Measurements from ENCODE around the gene TRIO. TPM values are rescaled to one million over a fixed set of nuclear protein-coding genes. Genes with fewer than 3 reads are reported as not detected.

The TRIO gene
- total RNA-seq, 2 experiments from 2014 or later, result 6.0 to 6.6 TPM

GRCh38 chr5:14487897-14488570, 344.9 kb downstream of the TRIO start:
- no peak overlapping the region for H3K4me3 Mint-ChIP-seq
- intact Hi-C loops (cut with micrococcal nuclease), result no loop called here
- no peaks in the 10 kb centered on the region for H3K36me3 Mint-ChIP-seq
- no peak for DNase-seq
- no peaks in the 10 kb centered on the region for H3K27me3 Mint-ChIP-seq
- POLR2A ChIA-PET, result no interaction called here
- H3K9me3 Mint-ChIP-seq, result no peaks in the 10 kb centered on the region
- CTCF ChIA-PET, result no interaction called here
- no peak overlapping the region for H3K27ac Mint-ChIP-seq
- peaks cover 4% of the 10 kb centered on the region for H3K4me1 Mint-ChIP-seq (ENCODE audit: low read depth)

GRCh38 chr5:14488709-14489108, 345.6 kb downstream of the TRIO start:
- no peaks in the 10 kb centered on the region for H3K27me3 Mint-ChIP-seq
- CTCF ChIA-PET, result no interaction called here
- no peak for DNase-seq
- H3K4me1 Mint-ChIP-seq (ENCODE audit: low read depth), result peaks cover 4% of the 10 kb centered on the region
- intact Hi-C loops (cut with micrococcal nuclease), result no loop called here
- H3K36me3 Mint-ChIP-seq, result no peaks in the 10 kb centered on the region
- H3K9me3 Mint-ChIP-seq, result no peaks in the 10 kb centered on the region
- no peak overlapping the region for H3K4me3 Mint-ChIP-seq
- POLR2A ChIA-PET, result no interaction called here
- H3K27ac Mint-ChIP-seq, result no peak overlapping the region

DNA sequence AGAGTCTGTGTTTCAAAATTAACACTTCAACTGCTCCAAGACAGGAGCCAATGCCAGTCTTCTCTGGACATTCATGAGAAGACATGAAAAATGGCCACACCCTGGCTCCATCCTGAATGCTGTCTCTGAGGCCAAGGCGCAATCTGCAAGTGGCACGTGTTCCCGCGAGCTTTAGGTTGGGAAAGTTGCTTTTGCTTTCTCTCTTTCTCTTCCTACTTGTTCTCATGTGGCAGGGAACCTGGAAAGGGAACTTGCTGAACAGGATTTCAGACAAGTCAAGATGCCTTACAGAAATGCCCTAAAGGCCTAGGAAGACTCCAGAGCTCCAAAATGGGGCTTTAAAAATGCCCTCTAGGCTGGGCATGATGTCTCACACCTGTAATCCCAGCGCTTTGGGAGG, 346.5 kb downstream of the TRIO start:
- POLR2A ChIA-PET, result no interaction called here
- H3K27ac Mint-ChIP-seq, result no peak overlapping the region

DNA sequence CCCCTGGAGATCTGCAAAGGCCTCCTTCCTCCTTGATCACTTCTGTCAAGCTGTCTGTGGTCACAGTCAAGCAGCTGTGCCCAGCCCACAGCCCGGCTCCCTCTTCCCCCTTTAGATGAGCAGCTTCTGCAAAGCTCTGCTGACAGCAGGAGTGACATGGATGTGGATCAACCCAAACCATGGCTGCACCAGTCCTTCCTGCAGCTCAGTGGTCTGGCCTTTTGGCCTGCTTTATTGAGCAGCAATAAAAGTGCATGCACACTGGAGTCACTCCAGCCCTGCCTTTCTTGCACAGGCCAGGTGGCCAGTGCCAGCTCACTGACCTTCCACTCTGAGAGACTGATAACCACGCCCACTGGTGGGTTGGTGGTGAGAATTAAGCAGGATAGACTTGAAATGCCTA, 347.2 kb downstream of the TRIO start:
- no peak overlapping the region for H3K27ac Mint-ChIP-seq
- H3K4me3 Mint-ChIP-seq, result no peak overlapping the region
- CTCF ChIA-PET, result no interaction called here

More for the DNA sequence above, 346.5 kb downstream of the TRIO start:
- Mint-ChIP-seq H3K4me1 (ENCODE audit: low read depth) (peaks cover 2% of the 10 kb centered on the region), H3K27me3 (no peaks in the 10 kb centered on the region), H3K4me3 (no peak overlapping the region), H3K9me3 (no peaks in the 10 kb centered on the region), H3K36me3 (no peaks in the 10 kb centered on the region)
- intact Hi-C loops (cut with micrococcal nuclease), result no loop called here
- no peak for DNase-seq
- CTCF ChIA-PET, result no interaction called here

DNA sequence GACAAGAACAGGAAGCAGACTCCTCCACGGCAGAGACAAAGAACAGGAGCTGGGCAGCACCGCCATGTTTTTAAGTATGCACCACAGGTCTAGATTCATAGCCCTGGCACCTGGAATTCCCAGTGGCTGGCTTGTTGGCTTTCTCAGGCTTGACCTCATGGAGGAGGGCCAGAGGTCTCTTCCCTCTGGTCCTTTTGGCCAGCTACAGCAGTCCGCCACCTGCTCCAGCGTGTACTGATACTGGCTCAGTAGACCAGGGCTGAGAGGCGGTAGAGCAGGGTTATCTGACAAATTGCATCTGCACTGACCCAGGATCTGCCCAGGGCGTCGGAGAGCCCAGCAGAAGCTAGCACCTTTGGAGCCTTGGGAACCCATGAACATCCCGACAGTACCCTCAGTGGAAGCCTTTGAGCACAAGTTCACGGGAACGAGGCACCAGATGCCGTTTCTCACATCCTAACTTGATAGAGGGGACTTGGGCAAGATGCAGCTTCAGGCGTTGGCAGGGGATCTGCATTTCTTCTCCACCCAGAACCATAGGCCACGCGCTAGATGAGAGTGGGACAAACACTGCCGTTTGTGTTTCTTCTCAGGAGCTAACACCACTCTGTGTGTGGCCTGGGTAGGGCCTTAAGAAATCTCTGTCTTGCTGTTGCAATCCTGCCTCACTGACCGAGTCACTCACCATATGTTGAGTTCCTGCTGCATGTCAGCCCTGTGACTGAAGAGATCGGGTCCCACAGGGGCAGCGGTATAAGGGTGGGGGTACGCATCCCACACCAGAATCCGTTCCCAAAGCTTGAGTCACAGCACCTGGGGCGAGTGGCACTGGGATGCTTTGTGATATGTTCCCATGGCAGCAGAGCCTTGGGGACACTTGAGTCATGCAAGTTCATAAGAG, 348.1 kb downstream of the TRIO start:
- ChIA-PET POLR2A (no interaction called here), CTCF (no interaction called here)
- intact Hi-C loops (cut with micrococcal nuclease), result no loop called here
- Mint-ChIP-seq H3K4me1 (ENCODE audit: low read depth) (no peaks in the 10 kb centered on the region), H3K4me3 (no peak overlapping the region), H3K36me3 (no peaks in the 10 kb centered on the region), H3K9me3 (no peaks in the 10 kb centered on the region), H3K27me3 (no peaks in the 10 kb centered on the region), H3K27ac (no peak overlapping the region)
- DNase-seq, result no peak

More for the DNA sequence above, 347.2 kb downstream of the TRIO start:
- no peaks in the 10 kb centered on the region for H3K4me1 Mint-ChIP-seq (ENCODE audit: low read depth)
- H3K27me3 Mint-ChIP-seq, result no peaks in the 10 kb centered on the region
- intact Hi-C loops (cut with micrococcal nuclease), result no loop called here
- H3K9me3 Mint-ChIP-seq, result no peaks in the 10 kb centered on the region
- DNase-seq, result no peak
- no peaks in the 10 kb centered on the region for H3K36me3 Mint-ChIP-seq
- POLR2A ChIA-PET, result no interaction called here

DNA sequence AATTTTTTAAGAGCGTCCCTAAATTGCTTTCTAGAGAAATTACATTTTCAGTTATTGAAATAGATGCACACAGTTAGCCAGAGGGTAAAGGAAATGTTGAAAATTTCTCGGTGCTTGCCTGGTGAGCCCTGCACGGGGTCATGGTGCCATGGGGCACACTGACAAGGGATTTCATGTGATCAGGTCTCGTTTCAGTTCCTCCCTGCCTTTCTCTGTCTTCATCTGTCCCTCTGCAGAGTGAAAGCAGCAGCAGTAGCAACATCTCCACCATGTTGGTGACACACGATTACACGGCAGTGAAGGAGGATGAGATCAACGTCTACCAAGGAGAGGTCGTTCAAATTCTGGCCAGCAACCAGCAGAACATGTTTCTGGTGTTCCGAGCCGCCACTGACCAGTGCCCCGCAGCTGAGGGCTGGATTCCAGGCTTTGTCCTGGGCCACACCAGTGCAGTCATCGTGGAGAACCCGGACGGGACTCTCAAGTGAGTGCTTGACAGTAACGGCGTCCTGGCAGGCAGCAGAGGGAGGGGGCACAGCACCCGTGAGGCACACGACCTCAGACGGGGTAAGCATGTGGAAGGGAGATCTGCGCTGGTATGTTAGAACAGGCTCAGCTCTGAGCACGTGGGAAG, 349.3 kb downstream of the TRIO start:
- Mint-ChIP-seq H3K27ac (no peak overlapping the region), H3K4me1 (ENCODE audit: low read depth) (no peaks in the 10 kb centered on the region), H3K27me3 (no peaks in the 10 kb centered on the region), H3K9me3 (no peaks in the 10 kb centered on the region), H3K4me3 (no peak overlapping the region), H3K36me3 (no peaks in the 10 kb centered on the region)
- CTCF ChIA-PET, result no interaction called here
- intact Hi-C loops (cut with micrococcal nuclease), result no loop called here
- POLR2A ChIA-PET, result no interaction called here
- DNase-seq, result no peak

- ChIA-PET POLR2A (no interaction called here), CTCF (no interaction called here)
- H3K9me3 Mint-ChIP-seq, result no peaks in the 10 kb centered on the region
- no peaks in the 10 kb centered on the region for H3K27me3 Mint-ChIP-seq
- H3K4me3 Mint-ChIP-seq, result no peak overlapping the region
- DNase-seq, result no peak
- no peaks in the 10 kb centered on the region for H3K4me1 Mint-ChIP-seq (ENCODE audit: low read depth)
- no peaks in the 10 kb centered on the region for H3K36me3 Mint-ChIP-seq
- H3K27ac Mint-ChIP-seq, result no peak overlapping the region
- intact Hi-C loops (cut with micrococcal nuclease), result no loop called here
These were observed 352.2 kb downstream of the TRIO start for GRCh38 chr5:14495301-14495700.

GRCh38 chr5:14497311-14497710, 354.2 kb downstream of the TRIO start:
- no peaks in the 10 kb centered on the region for H3K4me1 Mint-ChIP-seq (ENCODE audit: low read depth)

DNA sequence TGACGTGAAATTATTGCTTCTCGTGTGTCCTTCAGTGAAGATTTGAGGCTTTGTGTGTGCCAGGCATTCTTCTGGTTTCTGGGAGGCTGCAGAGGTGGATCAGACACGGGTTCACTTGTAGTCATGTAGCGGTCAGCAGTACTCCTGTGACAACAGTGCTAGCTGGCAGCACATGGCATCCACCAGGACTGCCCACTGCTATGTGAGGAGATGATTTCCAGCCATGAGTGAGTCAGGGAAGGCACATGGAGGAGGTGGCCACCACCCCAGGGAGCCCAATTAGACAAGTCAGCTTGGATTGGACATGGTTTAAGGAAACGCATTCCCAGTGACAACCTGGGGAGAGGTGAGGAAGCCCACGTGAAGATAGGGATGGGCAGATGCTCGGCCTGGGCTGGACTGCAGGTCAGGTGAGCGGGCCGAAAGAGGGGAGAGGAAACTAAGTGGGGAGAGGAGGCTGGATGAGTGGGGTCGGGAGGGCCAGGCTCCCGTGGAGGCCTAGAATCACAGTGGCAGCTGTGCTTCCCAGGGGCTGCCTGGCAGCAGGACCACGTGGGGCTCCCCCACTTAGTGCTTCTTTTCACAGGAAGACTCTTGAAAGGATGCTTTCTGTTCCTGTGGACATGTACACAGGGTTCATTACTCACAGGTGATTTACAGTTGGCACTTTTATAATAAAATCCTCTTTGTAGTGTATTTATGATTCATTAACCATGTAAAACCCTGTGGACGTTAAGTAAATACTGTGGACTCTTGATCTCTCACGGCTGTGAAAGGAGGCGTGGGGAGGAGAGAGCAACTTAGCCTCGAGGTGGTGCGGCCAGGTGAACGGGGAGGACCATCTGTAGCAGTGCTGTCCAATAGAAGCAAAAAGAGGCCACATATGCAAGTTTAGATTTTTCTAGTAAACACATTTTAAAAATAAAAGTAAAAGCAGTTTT, 358.5 kb downstream of the TRIO start:
- POLR2A ChIA-PET, result no interaction called here
- Mint-ChIP-seq H3K4me3 (no peak overlapping the region), H3K9me3 (no peaks in the 10 kb centered on the region), H3K4me1 (ENCODE audit: low read depth) (no peaks in the 10 kb centered on the region), H3K27ac (no peak overlapping the region), H3K36me3 (no peaks in the 10 kb centered on the region), H3K27me3 (no peaks in the 10 kb centered on the region)
- no peak for DNase-seq
- CTCF ChIA-PET, result no interaction called here
- intact Hi-C loops (cut with micrococcal nuclease), result no loop called here

More at GRCh38 chr5:14497311-14497710, 354.2 kb downstream of the TRIO start:
- Mint-ChIP-seq H3K4me3 (no peak overlapping the region), H3K27me3 (no peaks in the 10 kb centered on the region), H3K36me3 (no peaks in the 10 kb centered on the region), H3K27ac (no peak overlapping the region), H3K9me3 (no peaks in the 10 kb centered on the region)
- POLR2A ChIA-PET, result no interaction called here
- CTCF ChIA-PET, result interaction anchor here (1.2 kb wide), 1 partner anchor 151 kb away, joined by 4 read pairs; no protein-coding TSS in a partner anchor
- no peak for DNase-seq
- intact Hi-C loops (cut with micrococcal nuclease), result no loop called here

GRCh38 chr5:14502294-14502690, 359.1 kb downstream of the TRIO start:
- Mint-ChIP-seq H3K9me3 (no peaks in the 10 kb centered on the region), H3K27me3 (no peaks in the 10 kb centered on the region), H3K36me3 (no peaks in the 10 kb centered on the region), H3K27ac (no peak overlapping the region), H3K4me1 (ENCODE audit: low read depth) (no peaks in the 10 kb centered on the region), H3K4me3 (no peak overlapping the region)
- ChIA-PET POLR2A (no interaction called here), CTCF (no interaction called here)
- DNase-seq, result no peak
- intact Hi-C loops (cut with micrococcal nuclease), result no loop called here

DNA sequence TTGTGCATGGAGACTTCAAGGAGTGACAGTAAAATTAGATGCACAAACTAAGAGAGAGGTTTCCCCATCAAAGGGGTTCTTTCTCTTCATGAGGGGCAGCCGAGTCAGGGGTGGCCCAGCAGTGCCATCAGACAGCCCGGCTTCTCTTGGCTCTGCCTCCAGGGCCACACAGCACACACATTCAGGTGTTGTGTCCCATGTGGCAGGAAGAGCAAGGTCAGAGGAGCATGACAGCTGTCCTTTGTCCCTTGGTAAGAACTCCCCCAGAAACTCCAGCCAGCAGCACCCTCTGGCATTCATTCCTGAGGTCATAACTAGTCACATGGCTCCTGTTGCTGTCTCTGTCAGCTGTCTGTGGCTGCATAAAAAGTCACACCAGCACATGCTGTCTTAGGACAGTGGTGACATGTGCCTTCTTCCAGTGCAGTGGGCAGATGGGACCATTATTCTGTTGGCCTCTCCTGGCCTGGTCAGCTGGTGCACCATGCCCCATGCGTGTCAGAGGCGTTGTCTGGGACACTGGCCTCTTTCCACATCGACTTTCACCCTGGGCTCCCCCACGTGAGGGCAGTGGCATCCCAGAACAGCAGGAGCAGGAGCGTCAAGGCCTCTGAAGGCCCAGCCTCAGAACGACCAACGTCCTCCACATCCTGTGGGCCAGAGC, 360.0 kb downstream of the TRIO start:
- Mint-ChIP-seq H3K27ac (no peak overlapping the region), H3K4me1 (ENCODE audit: low read depth) (no peaks in the 10 kb centered on the region), H3K9me3 (no peaks in the 10 kb centered on the region), H3K36me3 (no peaks in the 10 kb centered on the region), H3K27me3 (no peaks in the 10 kb centered on the region), H3K4me3 (no peak overlapping the region)
- no peak for DNase-seq
- ChIA-PET POLR2A (no interaction called here), CTCF (no interaction called here)
- intact Hi-C loops (cut with micrococcal nuclease), result no loop called here

Data from activated CD4-positive, alpha-beta memory T cell treated with anti-CD3 and anti-CD28 coated beads for 36 hours (primary cell).